Ovary (tissue), 9 donors: ENCODE results near the gene GPR50. TPM values are rescaled to one million over a fixed set of nuclear protein-coding genes. Genes with fewer than 3 reads are reported as not detected.

ENCODE experiments used
- DNase-seq, 5 donors: peaks; one replicate each; pipeline ENCODE4 v3.0.0-alpha.2; 2019 to 2020
- H3K27ac ChIP-seq, 2 donors: fragments of 200-600 bp; one replicate each; pipeline versions ENCODE4 v1.5.1 to v1.8.0; 2019 to 2022
- H3K27me3 ChIP-seq: fragments of 200-600 bp; one replicate; pipeline ENCODE4 v1.8.0; 2022
- H3K36me3 ChIP-seq: fragments of 200-600 bp; sonication (generic); one replicate; pipeline ENCODE4 v1.5.1; 2019
- H3K4me1 ChIP-seq: one replicate; pipeline ENCODE4 v1.8.1; 2013; ENCODE audit warnings: mild to moderate bottlenecking, moderate library complexity; ENCODE audit not compliant: insufficient read depth
- H3K4me3 ChIP-seq: fragments of 200-600 bp; sonication (generic); one replicate; pipeline ENCODE4 v1.5.1; 2017
- H3K9me3 ChIP-seq, 2 donors: fragments of 200-600 bp in 1 of 2; sonication (generic) in 1 of 2; one replicate each; pipeline versions ENCODE4 v1.5.1 to v1.8.1; 2013 to 2019; ENCODE audit warnings: mild to moderate bottlenecking in 1 of 2, moderate library complexity in 1 of 2
- CTCF ChIP-seq, 3 donors: fragments of 450-650 bp in 2 of 3; fragments of 200-600 bp in 1 of 3; IDR thresholded peaks; one replicate each; pipeline versions ENCODE4 v1.5.1 to v1.8.0; 2016 to 2022; ENCODE audit warnings: antibody characterized with exemption in 3 of 3, mild to moderate bottlenecking in 1 of 3
- EP300 ChIP-seq: sonication (generic); formaldehyde crosslinking; IDR thresholded peaks from one replicate; pipeline ENCODE4 v1.6.1; 2017; ENCODE audit warnings: antibody characterized with exemption
- POLR2A ChIP-seq: fragments of 450-650 bp; IDR thresholded peaks from one replicate; pipeline ENCODE4 v1.6.1; 2017; ENCODE audit warnings: antibody characterized with exemption, mild to moderate bottlenecking, moderate library complexity
- WGBS, 3 donors: extraction: QIAGEN DNeasy Blood & Tissue Kit in 1 of 3; methylation state at CpG; one replicate each; pipeline versions ENCODE4 v1.1.5 to v1.1.7; 2013 to 2017; 5-methylcytosine and 5-hydroxymethylcytosine counted together
- intact Hi-C, 4 donors: fragments of 100-400 bp; cut with DNase I; formaldehyde crosslinking; loops; one replicate each; pipeline versions ENCODE4 v1.11.0 to v1.15.1; 2022 to 2023
- microRNA-seq, 3 donors: library from miRNA; unstranded; fragments of <30 nt; microRNA quantifications; one replicate each; pipeline versions ENCODE4 to v1.2.0, GENCODE V29; 2019 to 2020
- polyA plus RNA-seq, 2 donors: library from polyadenylated mRNA; stranded (reverse); fragments of 200-250 nt in 1 of 2; fragments of 350-450 nt in 1 of 2; fragmentation: Illumina TruSeq in 1 of 2; extraction: RNeasy Lipid Tissue Mini Kit (QIAGEN cat#74804) in 1 of 2; gene quantifications; one replicate each; pipeline ENCODE4 v1.2.3, GENCODE V29; 2013 to 2014
- small RNA-seq: library from RNA; depleted of rRNA; stranded (forward); fragments of <200 nt; gene quantifications from one replicate; pipeline ENCODE3, GENCODE V24; 2016
- total RNA-seq, 7 donors: library from RNA; depleted of rRNA in 2 of 7; stranded (reverse); fragments of >200 nt in 2 of 7; fragmentation: NEBNext Ultra II Directional in 3 of 7; extraction: Animal tissue kit (Norgen Biotek cat#: 25700) in 3 of 7; gene quantifications; one replicate each; pipeline versions ENCODE4 v1.1.0 to v1.2.4, GENCODE V29; 2016 to 2023
- donor health status: DM: no; HTN: no; CAD: no; lungs with moderate emphysema.
- donor health status: DM: no; HTN: no; CAD: no.
- donor health status: Bipolar disorder and iron deficiency.
- donor health status: DM: yes; HTN: yes; CAD: no.
- donor health status: DM: no; HTN: no; CAD: no.
- donor health status: DM: yes; HTN: yes; CAD: no.

Gene GPR50
- total and polyA plus RNA-seq, 9 donors, result not detected

GRCh38 chrX:151226941-151227340 is 50.6 kb downstream of the GPR50 start:
- TF ChIP-seq POLR2A, result no peak
- no peak for TF ChIP-seq CTCF (IDR thresholded peaks at IDR 0.05)
- TF ChIP-seq EP300, result no peak
- no peaks in the 10 kb centered on the region for H3K4me1 ChIP-seq
- no peaks in the 10 kb centered on the region for H3K36me3 ChIP-seq
- H3K4me3 ChIP-seq, result no peak overlapping the region
- H3K9me3 ChIP-seq, result no peaks in the 10 kb centered on the region
- DNase-seq, result no peak
- no peak overlapping the region for H3K27ac ChIP-seq
- 67 to 75% (median 68%) methylated on average over 9 of the region's 9 CpGs for WGBS, 3 donors
- intact Hi-C loops, result no loop called here
- H3K27me3 ChIP-seq, result no peaks in the 10 kb centered on the region

GRCh38 chrX:151227627-151228026 is 51.2 kb downstream of the GPR50 start:
- Histone ChIP-seq H3K4me1 (no peaks in the 10 kb centered on the region), H3K9me3 (no peaks in the 10 kb centered on the region), H3K27ac (no peak overlapping the region), H3K27me3 (no peaks in the 10 kb centered on the region), H3K4me3 (no peak overlapping the region), H3K36me3 (no peaks in the 10 kb centered on the region)
- intact Hi-C loops, result no loop called here
- no peak for TF ChIP-seq EP300
- no peak for TF ChIP-seq POLR2A
- TF ChIP-seq CTCF (IDR thresholded peaks at IDR 0.05), result no peak
- DNase-seq, result no peak
- WGBS, 3 donors, result 22 to 30% (median 26%) methylated on average over 29 to 30 of the region's 30 CpGs

- intact Hi-C loops, result no loop called here
- H3K27ac ChIP-seq, result no peak overlapping the region
- H3K36me3 ChIP-seq, result no peaks in the 10 kb centered on the region
- DNase-seq, result no peak
- H3K4me1 ChIP-seq, result no peaks in the 10 kb centered on the region
- no peaks in the 10 kb centered on the region for H3K9me3 ChIP-seq
- H3K27me3 ChIP-seq, result no peaks in the 10 kb centered on the region
- WGBS, 3 donors, result 75 to 89% (median 77%) methylated on average over 4 of the region's 4 CpGs
- no peak overlapping the region for H3K4me3 ChIP-seq
- TF ChIP-seq EP300 (no peak), CTCF (IDR thresholded peaks at IDR 0.05) (no peak), POLR2A (no peak)
These were observed 52.6 kb downstream of the GPR50 start for GRCh38 chrX:151228935-151229334.

Small RNA genes within 50 kb of the gene (microRNA-seq; reads per million reads assigned to microRNA genes)
- gene MIR4330, result 0 reads per million in 3 donors

Small RNA genes within 50 kb of the gene (small RNA-seq; reads per million reads assigned to genes)
- gene MIR4330, result not detected

Other genes starting within 250 kb of the GPR50 start
- gene HMGB3, start 193.2 kb upstream of the GPR50 start, total RNA-seq, result 10 to 100 TPM in 1 of 7 donors, 1 to 10 TPM in 5, under 1 TPM in 1; 0.72 to 11.1 (median 5.7) TPM
- gene HMGB3, start 193.2 kb upstream of the GPR50 start, polyA plus RNA-seq, result 10 to 100 TPM in 1 of 2 donors, 1 to 10 TPM in 1; 7.1 to 18.1 TPM
- gene VMA21, start 220.6 kb downstream of the GPR50 start, total RNA-seq, result 10 to 100 TPM; 24.2 to 37.7 (median 28.9) TPM
- 10 to 100 TPM in 1 of 2 donors, 1 to 10 TPM in 1; 9.5 to 15.1 TPM for gene VMA21, start 220.6 kb downstream of the GPR50 start, polyA plus RNA-seq